ENCODE data around the gene ULK3. TPM values are rescaled to one million over a fixed set of nuclear protein-coding genes. Genes with fewer than 3 reads are reported as not detected.

Gene ULK3
- total RNA-seq, 1 donor from 2014 or later, result 59.6 TPM

- intact Hi-C loops (cut with micrococcal nuclease), result no loop called here
Measured at GRCh38 chr15:74801311-74801997, 41.5 kb downstream of the ULK3 start.

DNA sequence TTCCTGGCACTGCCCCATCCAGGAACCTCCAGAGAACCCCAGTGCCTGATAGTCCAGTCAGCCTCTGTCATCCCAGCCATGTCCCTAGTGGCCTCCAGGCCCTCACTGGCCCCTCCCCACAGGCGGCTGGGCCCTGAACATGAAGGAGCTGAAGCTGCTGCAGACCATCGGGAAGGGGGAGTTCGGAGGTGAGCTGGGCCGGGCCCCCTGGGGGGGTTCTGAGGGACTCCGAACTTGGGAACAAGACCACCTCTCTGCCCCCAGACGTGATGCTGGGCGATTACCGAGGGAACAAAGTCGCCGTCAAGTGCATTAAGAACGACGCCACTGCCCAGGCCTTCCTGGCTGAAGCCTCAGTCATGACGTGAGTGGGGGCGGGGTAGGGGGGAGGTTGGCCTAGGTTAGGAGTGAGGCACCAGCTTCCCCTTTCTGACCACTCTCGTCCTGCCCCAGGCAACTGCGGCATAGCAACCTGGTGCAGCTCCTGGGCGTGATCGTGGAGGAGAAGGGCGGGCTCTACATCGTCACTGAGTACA is 42.3 kb downstream of the ULK3 start:
- intact Hi-C loops (cut with micrococcal nuclease), result loop anchor here (1.0 kb wide), 3 partner anchors 20 to 165 kb away; no protein-coding TSS in a partner anchor

GRCh38 chr15:74799856-74800558 is 42.9 kb downstream of the ULK3 start:
- intact Hi-C loops (cut with micrococcal nuclease), result loop anchor here (1.0 kb wide), 3 partner anchors 20 to 165 kb away; no protein-coding TSS in a partner anchor

- intact Hi-C loops (cut with micrococcal nuclease), result no loop called here
Measured at GRCh38 chr15:74799255-74799855, 43.6 kb downstream of the ULK3 start.

DNA sequence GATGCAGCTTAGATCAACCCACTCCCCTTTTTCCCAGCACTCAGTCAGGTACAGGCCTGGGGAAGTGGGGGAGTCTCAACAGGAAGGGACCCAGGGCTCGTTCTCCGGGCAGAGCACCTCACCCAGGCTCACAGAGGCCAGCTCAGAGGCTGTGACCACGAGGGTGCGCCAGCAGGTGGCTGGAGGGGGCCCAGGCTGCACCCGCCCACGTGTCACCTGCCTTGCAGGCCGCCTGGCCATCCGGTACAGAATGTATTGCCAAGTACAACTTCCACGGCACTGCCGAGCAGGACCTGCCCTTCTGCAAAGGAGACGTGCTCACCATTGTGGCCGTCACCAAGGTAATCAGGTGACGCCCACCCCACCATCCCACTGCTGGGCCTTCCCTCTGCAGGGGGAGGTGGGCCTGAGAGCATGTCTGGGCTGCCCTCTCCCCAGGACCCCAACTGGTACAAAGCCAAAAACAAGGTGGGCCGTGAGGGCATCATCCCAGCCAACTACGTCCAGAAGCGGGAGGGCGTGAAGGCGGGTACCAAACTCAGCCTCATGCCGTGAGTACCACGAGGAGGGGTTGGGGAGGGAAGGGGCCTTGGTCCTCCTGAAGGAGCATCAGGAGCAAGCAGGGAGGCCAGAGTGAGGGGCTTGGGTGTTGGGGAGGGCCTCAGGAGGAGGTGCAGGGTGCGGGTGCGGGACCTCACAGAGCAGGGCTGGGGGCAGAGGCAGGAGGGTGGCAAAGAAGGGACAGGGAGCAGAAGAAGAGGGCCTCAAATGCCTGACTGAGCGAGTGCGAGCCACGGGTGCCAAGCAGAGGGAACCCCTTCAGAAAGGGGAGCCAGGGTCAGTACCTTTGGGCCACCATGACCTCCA is 44.3 kb downstream of the ULK3 start:
- intact Hi-C loops (cut with micrococcal nuclease), result no loop called here

DNA sequence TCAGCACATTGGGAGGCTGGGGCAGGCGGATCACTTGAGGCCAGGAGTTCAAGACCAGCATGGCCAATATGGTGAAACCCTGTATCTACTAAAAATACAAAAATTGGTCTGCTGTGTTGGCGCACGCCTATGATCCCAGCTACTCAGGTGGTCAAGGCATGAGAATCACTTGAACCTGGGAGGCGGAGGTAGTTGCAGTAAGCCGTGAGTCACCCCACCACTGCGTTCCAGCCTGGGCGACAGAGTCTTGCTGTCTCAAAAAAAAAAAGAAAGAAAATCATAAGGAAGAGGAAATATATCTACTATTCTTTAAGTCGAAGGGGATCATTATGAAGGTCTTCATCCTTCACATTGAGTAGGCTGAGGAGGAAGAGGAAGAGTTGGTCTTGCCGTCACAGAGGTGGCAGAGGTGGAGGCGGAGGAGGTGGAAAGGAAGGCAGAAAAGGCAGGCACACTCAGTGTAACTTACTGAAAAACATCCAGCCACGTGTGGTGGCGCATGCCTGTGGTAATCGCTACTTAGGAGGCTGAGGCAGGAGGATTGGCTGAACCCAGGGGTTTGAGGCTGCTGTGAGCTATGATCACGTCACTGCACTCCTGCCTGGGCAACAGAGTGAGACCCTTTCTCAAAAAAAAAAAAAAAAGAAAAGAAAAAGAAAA is 46.9 kb downstream of the ULK3 start:
- intact Hi-C loops (cut with micrococcal nuclease), result no loop called here

- intact Hi-C loops (cut with micrococcal nuclease), result no loop called here
Measured at GRCh38 chr15:74794970-74795349, 48.0 kb downstream of the ULK3 start.

DNA sequence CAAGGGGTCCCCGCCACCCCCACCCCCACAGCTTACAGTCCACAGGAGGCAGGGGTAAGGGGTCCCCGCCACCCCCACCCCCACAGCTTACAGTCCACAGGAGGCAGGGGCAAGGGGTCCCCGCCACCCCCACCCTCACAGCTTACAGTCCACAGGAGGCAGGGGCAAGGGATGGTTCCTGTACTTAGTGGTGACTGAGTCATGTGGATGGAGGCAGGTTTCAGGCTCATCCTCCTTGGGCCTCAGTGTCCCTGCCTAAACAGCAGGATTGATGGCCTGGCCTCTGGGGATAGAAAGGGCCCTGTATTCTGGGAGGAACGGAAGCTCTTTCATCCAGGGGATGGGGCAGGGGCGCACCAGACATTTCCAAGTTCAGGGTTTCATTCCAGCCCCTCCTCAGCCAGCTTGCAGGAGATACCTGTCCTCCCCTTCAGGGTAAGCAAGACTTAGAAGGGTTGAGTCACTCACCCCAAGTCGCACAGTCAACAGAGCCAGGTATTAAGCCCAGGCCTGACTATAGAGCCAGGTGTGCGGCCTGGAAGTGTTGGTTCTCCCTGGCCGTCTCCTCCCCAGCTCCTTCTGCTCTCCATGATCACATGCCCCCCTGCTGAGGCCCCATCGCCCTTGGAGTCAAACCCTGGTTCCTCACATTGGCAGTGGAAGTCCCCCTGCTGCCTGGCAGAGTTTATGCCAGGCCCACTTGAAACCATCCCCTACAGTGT is 48.5 kb downstream of the ULK3 start:
- intact Hi-C loops (cut with micrococcal nuclease), result no loop called here

DNA sequence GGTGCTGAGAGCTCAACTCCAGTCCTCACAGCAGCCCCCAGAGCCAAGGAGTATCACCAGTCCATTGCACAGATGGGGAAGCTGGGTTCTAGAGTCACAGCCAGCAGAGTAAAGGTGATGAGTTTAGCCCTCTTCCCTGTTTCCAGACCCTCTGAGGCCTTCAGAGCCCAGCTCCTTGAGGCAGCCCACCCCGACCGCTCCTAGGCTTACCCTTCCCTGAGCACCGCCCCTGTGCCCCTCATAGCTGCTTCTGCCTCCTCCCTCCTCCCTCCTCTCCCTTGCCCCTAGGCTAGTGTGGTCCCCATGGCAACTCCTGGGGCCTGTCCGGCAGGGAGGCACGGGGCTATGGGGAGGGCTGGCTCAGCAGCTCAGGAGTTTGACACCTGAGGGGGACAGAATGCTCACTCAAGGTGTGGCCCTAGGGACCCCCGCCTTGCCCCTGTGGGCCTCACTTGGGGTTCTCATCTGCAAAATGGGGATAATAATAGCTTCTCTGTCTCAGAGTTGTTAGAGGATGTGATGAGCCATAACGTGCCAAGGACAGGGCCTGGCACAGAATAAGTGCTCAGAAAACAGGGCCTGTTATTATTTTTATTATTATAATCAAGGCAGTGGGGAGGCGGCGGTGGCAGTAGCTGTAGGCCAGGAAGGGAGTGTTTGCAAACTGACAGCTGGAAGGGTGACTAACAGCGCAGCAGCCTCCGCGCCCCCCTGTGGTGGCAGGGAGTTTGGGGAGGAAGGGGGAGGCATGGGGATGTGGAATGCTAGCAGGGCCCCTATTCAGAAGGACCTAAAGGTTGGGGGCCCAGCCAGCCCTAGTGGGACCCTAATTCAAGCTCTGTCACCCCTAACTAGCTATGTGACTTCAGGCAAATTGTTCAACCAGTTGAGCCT is 49.6 kb downstream of the ULK3 start:
- intact Hi-C loops (cut with micrococcal nuclease), result loop anchor here (2.0 kb wide), 1 partner anchor 23 kb away; no protein-coding TSS in a partner anchor

DNA sequence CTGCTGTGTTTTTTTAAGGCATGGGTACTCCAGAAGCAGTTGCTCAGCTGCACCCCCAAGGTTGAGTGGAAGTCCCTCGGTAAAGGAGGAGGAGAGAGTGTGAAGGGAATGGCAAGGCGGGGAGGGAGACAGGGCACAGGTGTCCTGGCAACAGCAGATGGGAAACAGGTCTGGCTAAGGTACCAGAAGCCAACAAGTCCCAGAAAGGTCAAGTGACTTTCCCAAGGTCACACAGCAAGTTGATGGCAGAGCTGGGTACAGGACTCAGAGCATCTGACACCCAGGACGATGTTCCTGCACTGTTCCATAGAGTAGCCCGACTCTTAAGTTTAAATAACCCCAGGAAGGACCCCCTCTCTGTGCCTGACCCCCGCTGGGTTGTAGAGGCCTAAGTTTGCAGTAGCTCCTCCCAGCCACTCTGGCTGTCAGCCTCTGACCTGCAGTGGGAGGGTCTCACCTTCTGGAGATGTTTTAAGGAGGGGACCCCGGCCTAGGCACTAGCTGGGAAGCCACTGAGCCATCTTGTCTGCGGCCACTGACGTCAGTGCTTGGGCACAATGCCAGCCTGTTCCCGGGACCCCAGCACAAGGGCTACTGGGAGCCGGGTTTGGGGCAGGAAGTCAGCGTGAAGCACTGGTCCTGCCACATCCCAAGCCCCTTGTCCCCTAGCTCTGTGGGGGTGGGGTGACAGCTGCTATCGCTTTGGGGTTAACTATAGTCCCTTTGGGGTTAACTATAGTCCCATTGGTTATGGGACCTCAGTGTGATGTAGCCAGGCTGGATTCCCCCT is 50.5 kb downstream of the ULK3 start:
- intact Hi-C loops (cut with micrococcal nuclease), result loop anchor here (2.0 kb wide), 1 partner anchor 22 kb away; no protein-coding TSS in a partner anchor

DNA sequence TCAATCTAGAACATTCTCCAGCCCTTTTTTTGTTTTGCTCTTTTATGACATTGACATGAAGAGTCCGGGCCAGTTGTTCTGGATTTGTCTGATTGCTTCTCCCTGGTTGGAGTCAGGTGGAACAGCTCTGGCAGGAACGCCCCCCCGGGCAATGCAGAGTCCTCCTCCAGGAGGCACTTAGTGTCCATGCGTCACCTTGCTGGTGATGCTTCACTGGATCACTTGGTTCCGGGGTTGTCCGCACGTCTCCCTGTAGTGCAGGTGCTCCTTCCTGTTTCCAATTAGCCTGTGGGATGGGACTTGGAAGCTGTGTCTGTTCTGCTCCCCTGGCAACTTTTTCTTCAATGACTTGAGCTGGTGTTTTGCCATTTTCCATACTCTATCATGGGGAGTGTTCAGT is 51.3 kb downstream of the ULK3 start:
- intact Hi-C loops (cut with micrococcal nuclease), result loop anchor here (2.0 kb wide), 1 partner anchor 21 kb away; no protein-coding TSS in a partner anchor

DNA sequence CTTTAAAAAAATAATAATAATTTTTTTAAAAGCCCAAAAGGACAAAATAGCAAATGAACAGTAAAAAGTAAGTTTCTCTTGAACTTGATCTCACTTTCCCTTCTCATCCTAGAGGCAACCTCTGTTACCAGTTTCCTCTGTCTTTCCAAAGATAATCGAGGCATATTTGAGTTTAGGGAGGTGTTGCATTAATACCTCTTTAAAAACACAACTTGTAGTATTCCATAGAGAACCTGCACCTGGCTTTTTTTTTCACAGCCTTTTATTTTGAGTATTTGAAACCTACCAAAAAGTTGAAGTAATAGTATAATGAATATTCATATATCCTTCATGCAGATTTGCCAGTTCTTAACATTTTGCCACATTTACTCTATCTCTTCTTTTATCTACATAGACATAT is 51.9 kb downstream of the ULK3 start:
- intact Hi-C loops (cut with micrococcal nuclease), result no loop called here

DNA sequence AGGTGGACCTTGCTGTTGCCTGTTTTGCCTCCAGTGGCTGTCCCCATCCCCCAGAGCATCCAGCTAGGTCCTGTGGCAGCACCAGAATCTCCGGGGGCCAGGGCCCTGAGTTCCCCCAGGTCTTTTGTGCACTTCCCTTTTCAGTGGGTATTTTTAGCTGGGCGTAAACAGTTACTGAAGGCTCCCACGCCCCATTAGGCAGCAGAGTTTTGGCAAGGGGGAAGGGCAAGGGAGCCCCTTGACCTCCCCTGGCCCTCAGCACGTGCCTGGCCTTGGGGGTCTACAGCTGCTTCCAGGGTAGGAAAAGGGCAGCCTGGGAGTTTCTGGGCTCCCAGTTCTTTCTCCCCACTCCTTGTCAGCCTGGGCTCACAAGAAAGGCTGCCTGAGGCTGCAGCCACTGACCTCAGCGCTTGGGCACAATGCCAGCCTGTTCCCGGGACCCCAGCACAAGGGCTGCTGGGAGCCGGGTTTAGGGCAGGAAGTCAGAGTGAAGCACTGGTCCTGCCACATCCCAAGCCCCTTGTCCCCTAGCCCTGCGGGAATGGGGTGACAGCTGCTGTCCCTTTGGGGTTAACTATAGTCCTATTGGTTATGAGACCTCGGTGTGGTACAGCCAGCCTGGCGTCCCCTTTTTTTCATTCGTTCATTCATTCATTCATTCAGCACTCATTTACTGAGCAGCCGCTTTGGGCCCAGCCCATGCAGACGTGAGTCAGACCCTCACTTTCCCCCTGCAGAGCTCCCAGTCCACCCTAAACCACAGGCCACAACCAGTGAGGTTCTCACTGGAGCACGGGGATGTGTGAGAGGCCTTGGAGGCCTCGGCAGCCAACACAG is 52.7 kb downstream of the ULK3 start:
- intact Hi-C loops (cut with micrococcal nuclease), result no loop called here

DNA sequence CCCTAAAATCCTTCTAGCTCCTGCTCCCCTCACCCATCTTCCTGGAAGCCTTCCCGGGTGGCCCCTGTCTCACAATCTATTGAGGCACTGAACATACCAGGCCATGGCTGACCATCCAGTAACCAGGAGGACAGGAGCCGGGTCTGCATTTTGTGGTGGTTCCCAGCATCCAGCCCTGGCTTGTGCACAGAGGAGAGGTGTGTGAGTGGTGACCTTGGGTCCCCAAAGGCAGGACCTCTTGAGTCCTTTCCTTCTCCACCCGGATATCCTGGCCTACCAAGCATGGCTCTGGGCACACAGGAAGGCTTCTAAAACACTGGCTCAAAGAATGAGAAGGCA is 53.2 kb downstream of the ULK3 start:
- intact Hi-C loops (cut with micrococcal nuclease), result loop anchor here (2.0 to 5.0 kb wide), 3 partner anchors 163 to 417 kb away; partner anchors contain the start of gene ARID3B

DNA sequence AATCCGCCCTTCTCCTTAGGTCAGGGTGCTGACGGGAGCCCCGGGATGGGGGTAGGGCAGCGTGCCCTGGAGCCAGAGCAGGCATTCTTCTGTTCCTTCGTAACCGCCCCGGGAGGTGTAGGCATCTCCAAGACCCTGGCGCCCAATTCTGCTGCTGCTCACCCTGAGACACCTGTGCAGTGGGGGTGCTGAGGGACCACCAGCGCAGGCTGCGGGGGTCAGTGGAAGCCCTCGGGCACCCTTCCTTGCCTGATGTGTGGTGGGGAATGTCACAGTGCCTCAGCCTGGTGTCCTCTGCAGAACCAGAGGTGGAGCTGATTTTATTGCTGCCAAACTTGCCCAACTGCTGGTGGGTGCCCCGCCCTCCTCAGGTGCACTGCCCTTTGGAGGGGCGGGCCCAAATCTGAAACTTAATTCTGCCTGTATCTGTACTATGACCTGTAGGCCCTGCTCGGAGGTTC is 53.8 kb downstream of the ULK3 start:
- intact Hi-C loops (cut with micrococcal nuclease), result loop anchor here (2.0 to 5.0 kb wide), 3 partner anchors 163 to 417 kb away; partner anchors contain the start of gene ARID3B

GRCh38 chr15:74788683-74789151 is 54.2 kb downstream of the ULK3 start:
- intact Hi-C loops (cut with micrococcal nuclease), result loop anchor here (1.0 to 5.0 kb wide), 4 partner anchors 8 to 416 kb away; partner anchors contain the start of gene ARID3B

Measured in T-helper 2 cell treated with Interferon-gamma antibody and Interleukin-4, amounts not matched to agents 100 ng/mL and 5 ng/mL, for 36 hours (primary cell).